Lung (tissue), 12 donors: ENCODE data around the gene GALM. TPM values are rescaled to one million over a fixed set of nuclear protein-coding genes. Genes with fewer than 3 reads are reported as not detected.
"Not testable (repeated sequence)": the region's sequence is repeated elsewhere in the genome, so short reads cannot be mapped to it uniquely, and the experiment has no call there.

Experiments
- ATAC-seq: fragments of 200-7000 bp; cut with Tn5 transposase; one replicate; pipeline ENCODE4 v1.9.1; 2020; ENCODE audit warnings: moderate number of reproducible peaks; ENCODE audit not compliant: insufficient read depth, low FRiP score
- DNase-seq, 3 donors: peaks; one replicate each; pipeline ENCODE4 v3.0.0-alpha.2; 2013 to 2017
- H3K27ac ChIP-seq, 2 donors: one replicate each; pipeline ENCODE4 v1.5.1; 2013; ENCODE audit warnings: mild to moderate bottlenecking in 2 of 2, moderate library complexity in 2 of 2, control low read depth in 1 of 2, inconsistent platforms in 1 of 2, low read depth in 1 of 2, low read length in 1 of 2
- H3K27me3 ChIP-seq, 3 donors: one replicate each; pipeline ENCODE4 v1.5.1; 2013; ENCODE audit warnings: low read length in 2 of 3; ENCODE audit not compliant: control insufficient read depth in 3 of 3, insufficient read depth in 3 of 3
- H3K36me3 ChIP-seq, 4 donors: one replicate each; pipeline ENCODE4 v1.5.1; 2013; ENCODE audit warnings: low read length in 4 of 4, mild to moderate bottlenecking in 1 of 4, moderate library complexity in 1 of 4; ENCODE audit not compliant: control insufficient read depth in 4 of 4, insufficient read depth in 4 of 4
- H3K4me1 ChIP-seq, 5 donors: one replicate each; pipeline ENCODE4 v1.5.1; 2013; ENCODE audit warnings: low read length in 5 of 5, mild to moderate bottlenecking in 2 of 5, moderate library complexity in 1 of 5; ENCODE audit not compliant: control insufficient read depth in 5 of 5, insufficient read depth in 5 of 5
- H3K4me3 ChIP-seq: one replicate; pipeline ENCODE4 v1.5.1; 2013; ENCODE audit warnings: mild to moderate bottlenecking, control low read depth, moderate library complexity
- H3K9ac ChIP-seq, 2 donors: one replicate each; pipeline ENCODE4 v1.5.1; 2013; ENCODE audit warnings: low read length in 2 of 2, control low read depth in 1 of 2; ENCODE audit not compliant: insufficient read depth in 1 of 2
- H3K9me3 ChIP-seq, 4 donors: one replicate each; pipeline ENCODE4 v1.5.1; 2013; ENCODE audit warnings: low read length in 3 of 4, mild to moderate bottlenecking in 1 of 4, moderate library complexity in 1 of 4; ENCODE audit not compliant: control insufficient read depth in 4 of 4, insufficient read depth in 3 of 4
- CTCF ChIP-seq: IDR thresholded peaks from 2 replicates; pipeline ENCODE4 v1.5.1; 2012; ENCODE audit warnings: mild to moderate bottlenecking; ENCODE audit errors: control extremely low read depth, extremely low read depth
- WGBS, 2 donors: extraction: QIAGEN DNeasy Blood & Tissue Kit; methylation state at CpG; one replicate each; pipeline ENCODE4 v1.1.7; 2013; 5-methylcytosine and 5-hydroxymethylcytosine counted together
- polyA plus RNA-seq, 2 donors: library from polyadenylated mRNA; stranded (reverse); fragments of 200-250 nt; gene quantifications; one replicate each; pipeline ENCODE4 v1.2.1, GENCODE V29; 2013
- total RNA-seq, 2 donors: library from RNA; depleted of rRNA in 1 of 2; stranded (reverse); fragments of >200 nt in 1 of 2; gene quantifications; one replicate each; pipeline ENCODE4 v1.2.1, GENCODE V29; 2014 to 2021
- donor health status: control.
- donor health status: control.
- donor health status: Bipolar disorder and iron deficiency.
- donor health status: healthy.
- donor health status: DM: yes; HTN: yes; CAD: no.

The GALM gene
- total and polyA plus RNA-seq, 4 donors: 7.6 to 25.5 (median 14.1) TPM

GRCh38 chr2:38672445-38673391, 6.8 kb downstream of the GALM start:
- no peaks in the 10 kb centered on the region for H3K27me3 ChIP-seq
- peak in 1 of 3 donors; percentile 21 for DNase-seq
- H3K36me3 ChIP-seq: peaks cover 0 to 10% (median 6%) of the 10 kb centered on the region in 4 donors
- no peak overlapping the region for H3K4me3 ChIP-seq
- H3K9me3 ChIP-seq: peaks cover 0 to 2% (median 0%) of the 10 kb centered on the region in 4 donors
- TF ChIP-seq CTCF: no peak
- ATAC-seq: no peak
- no peak overlapping the region for H3K27ac ChIP-seq
- 77 to 90% methylated on average over 8 of the region's 8 CpGs for WGBS, 2 donors
- no peak overlapping the region for H3K9ac ChIP-seq
- H3K4me1 ChIP-seq: peaks cover 0 to 1% (median 0%) of the 10 kb centered on the region in 5 donors

DNA sequence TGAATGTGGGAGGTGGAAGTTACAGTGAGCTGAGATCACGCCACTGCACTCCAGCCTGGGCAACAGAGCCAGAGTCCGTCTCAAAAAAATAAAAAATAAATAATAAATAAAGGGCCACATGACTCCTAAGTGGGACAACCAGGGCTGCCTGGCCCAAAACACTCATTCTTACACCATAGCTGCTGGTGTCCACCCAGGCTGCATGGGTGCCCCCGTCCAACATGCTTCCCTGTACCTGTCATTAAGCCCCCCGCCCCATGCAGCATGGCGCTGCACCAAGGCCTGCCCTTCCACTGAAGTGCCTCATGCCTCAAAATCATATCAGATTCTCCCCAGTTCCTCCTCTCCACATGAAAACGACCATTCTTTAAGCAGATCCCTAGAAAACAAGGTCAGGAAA, 10.8 kb downstream of the GALM start:
- H3K36me3 ChIP-seq: peaks cover 13 to 26% (median 19%) of the 10 kb centered on the region in 4 donors
- H3K27ac ChIP-seq: no peak overlapping the region
- ATAC-seq (no peak), DNase-seq (no peak)
- H3K9ac ChIP-seq: no peak overlapping the region
- no peak overlapping the region for H3K4me3 ChIP-seq
- peaks cover 0 to 2% (median 0%) of the 10 kb centered on the region in 4 donors for H3K9me3 ChIP-seq
- TF ChIP-seq CTCF: no peak
- H3K27me3 ChIP-seq: no peaks in the 10 kb centered on the region
- 89 to 94% methylated on average over 6 of the region's 6 CpGs for whole genome bisulfite sequencing, 2 donors
- no peaks in the 10 kb centered on the region for H3K4me1 ChIP-seq

DNA sequence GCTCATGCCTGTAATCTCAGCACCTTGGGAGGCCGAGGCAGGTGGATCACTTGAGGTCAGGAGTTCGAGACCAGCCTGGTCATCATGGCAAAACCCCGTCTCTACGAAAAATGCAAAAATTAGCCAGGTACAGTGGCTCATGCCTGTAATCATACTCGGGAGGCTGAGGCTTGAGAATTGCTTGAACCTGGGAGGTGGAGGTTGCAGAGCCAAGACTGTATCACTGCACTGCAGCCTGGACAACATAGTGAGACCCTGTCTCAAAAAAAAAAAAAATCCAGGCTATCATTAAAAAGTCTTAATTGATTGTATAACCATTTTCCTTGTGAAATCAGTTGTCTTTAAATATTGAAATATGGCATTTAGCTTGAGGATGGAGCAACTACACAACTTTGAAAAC, 15.0 kb downstream of the GALM start:
- H3K9me3 ChIP-seq, H3K9ac ChIP-seq, ATAC-seq, H3K27me3 ChIP-seq, H3K4me1 ChIP-seq, H3K4me3 ChIP-seq, DNase-seq, H3K27ac ChIP-seq: not testable (repeated sequence)
- peaks cover 15 to 29% (median 20%) of the 10 kb centered on the region in 4 donors for H3K36me3 ChIP-seq
- 97% methylated on average over 5 of the region's 5 CpGs for WGBS, 2 donors

- 89 to 93% methylated on average over 2 of the region's 2 CpGs for WGBS, 2 donors
- no peak for TF ChIP-seq CTCF
- H3K4me3 ChIP-seq: no peak overlapping the region
- peaks cover 11 to 32% (median 22%) of the 10 kb centered on the region in 4 donors for H3K36me3 ChIP-seq
- H3K27me3 ChIP-seq: no peaks in the 10 kb centered on the region
- peaks cover 0 to 2% (median 0%) of the 10 kb centered on the region in 4 donors for H3K9me3 ChIP-seq
- no peak for DNase-seq
- no peak overlapping the region for H3K9ac ChIP-seq
- no peak for ATAC-seq
- no peak overlapping the region for H3K27ac ChIP-seq
- no peaks in the 10 kb centered on the region for H3K4me1 ChIP-seq
These were observed 16.2 kb downstream of the GALM start for GRCh38 chr2:38682008-38682575.

- not testable (repeated sequence) for H3K27ac ChIP-seq, ATAC-seq, H3K27me3 ChIP-seq, H3K9ac ChIP-seq, H3K4me1 ChIP-seq, H3K9me3 ChIP-seq, H3K4me3 ChIP-seq, DNase-seq
- 94 to 97% methylated on average over 10 of the region's 10 CpGs for WGBS, 2 donors
- H3K36me3 ChIP-seq: peaks cover 10 to 32% (median 23%) of the 10 kb centered on the region in 4 donors
These were observed 16.7 kb downstream of the GALM start for GRCh38 chr2:38682620-38683019.
